Germinal center (tissue), 1 donor: Measurements from ENCODE around the gene EIF5A.

Source experiments
- DNase-seq: peaks from one replicate; pipeline ENCODE4 v3.0.0; 2012; ENCODE audit warnings: mixed read lengths, low spot score

EIF5A gene

DNA sequence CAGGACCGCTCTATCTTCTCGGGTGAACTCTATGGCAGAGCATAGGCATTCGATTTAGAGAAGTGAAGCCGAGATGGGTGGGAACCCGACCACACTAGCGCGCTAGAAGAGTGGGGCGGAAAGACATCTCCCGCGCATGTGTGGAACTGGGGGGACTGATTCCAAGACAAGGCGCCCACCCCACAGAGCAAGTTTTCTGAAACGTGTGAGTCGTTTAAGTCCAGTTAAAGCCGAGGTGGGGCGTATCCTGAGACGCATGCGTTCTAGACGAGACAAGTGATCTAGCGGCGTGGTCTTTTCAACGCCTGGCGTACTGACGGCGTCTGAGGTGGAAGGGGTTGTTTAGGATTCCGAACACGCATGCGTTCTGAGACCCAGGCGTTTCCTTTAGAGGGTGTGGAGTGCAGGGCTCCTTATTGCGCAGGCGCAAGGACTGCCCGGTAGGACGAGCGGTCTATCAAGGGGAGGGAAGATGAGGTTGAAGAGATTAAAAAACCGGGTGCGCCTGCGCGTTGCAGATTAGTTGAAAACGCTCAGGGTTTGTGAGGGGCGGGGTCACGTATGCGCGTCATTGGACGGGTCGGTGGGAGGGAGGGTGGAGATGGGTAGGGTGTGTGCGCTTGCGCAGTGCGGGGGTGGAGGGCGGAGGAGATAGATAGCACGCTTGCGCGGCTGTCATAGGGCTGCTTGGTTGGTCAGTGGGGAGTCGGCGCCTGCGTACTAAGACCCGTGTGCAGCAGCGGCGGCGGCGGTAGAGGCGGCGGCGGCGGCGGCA is at the start of gene EIF5A:
Gene EIF5A (plus strand): TSS at position 718 of the 775 bp plus-strand sequence. CDS start 2,008 bp downstream, outside the sequence.
- peak; percentile 99 for DNase-seq

DNA sequence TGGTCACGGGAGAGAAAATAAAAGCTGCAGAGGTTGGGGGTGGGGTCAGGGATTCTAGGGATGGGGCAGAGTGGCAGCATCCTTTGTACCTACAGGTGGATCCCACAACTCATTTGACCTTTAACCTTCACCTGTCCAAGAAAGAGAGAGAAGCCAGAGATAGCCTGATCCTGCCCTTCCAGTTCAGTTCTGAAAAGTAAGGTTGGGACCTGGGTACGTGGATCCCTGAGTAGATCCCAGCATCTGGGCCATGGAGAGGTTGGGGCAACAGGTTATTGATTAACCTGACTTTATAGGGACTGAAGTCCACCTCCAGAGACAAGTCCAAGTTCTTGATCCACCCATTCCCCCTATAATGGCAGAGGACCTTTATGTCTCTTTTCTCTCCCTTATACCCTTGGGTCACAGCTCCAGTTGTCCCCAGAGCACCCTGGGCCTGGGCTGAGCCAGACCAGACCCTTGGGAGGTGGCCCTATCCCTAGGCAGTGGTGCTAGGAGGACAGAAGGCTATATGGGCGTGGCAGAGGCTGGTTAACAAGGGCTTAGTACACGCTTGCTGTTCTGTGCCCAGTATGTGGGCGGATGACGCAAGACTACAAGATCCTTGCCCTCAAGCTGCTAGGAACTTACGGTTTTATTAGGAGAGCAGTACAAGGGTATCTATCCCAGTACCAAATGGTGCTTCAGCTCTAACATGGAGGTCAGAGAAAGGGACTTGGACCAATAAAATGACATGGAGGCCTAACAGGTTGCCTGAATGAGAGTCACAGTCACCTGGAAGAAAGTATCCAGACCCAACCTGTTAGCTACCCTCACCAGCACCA is 48.5 kb upstream of the EIF5A start:
- DNase-seq, result no peak

DNA sequence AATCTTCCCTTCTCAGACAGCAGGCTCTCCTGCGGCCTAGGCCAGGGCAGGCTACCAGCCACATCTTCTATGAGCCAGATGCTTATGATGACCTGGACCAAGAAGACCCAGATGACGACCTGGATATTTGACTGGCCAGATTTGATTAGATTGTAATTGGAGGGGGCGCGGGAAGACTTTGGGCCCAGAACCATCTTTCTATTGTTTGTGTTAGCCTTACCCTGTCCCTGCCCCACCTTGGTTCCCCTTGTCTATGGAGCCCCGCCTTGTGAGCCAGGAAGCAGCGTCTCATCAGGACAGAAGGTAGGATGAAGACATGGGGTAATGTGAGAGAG is 47.9 kb upstream of the EIF5A start:
- DNase-seq, result no peak

DNA sequence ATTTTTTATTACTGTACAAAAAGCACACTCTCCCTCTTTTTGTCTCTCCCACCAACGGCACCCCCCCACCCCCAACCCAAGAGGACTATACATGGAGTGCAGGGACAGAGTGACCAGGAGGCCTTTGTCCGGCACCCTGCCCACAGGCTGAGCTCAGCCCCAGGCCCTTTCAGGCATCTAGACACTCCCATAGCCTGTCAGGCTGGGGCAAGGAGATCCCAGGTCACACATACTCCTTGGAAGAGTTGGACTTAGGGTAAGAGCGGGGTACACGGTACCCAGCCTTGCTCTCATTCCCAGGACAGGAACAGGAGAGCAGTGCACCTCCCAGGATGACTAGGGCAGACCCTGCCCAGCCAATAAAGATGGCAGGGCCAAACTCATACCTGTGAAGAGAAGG is 47.3 kb upstream of the EIF5A start:
- DNase-seq, result no peak

DNA sequence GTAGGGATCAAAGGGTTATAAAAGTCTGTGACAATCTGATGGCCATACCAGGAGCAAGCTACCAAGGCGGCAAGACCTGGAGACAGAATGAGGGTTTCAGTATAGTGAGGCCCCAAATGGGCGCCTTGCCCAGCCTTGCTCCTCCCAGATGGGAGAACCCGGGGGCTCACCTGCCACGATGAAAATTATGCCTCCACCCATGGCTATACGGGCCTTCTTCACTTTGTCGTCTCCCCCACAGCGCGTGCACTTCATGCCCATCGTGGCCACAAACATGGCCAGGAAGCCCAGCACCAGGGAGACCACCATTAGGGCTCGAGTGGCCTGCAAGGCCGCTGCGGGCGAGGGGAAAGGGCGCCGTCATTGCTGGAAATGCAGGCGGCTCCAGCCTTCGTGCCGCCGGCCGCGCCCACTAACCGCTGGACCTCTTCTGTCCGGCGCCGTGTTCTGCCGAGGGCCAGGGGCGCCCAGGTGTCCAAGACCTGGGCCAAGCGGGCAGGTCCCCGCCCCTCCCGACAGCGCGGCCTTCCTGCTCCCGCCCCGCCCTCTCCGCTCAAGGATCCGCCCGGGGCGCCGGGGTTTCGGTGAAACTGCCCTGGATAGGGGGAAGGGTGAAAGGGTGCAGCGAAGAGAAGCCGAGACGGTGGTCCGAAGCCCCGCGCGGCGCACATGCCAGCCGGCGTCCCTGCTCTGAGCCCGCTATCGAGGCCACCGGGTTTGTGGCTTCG is 46.6 kb upstream of the EIF5A start:
- DNase-seq, result no peak

DNA sequence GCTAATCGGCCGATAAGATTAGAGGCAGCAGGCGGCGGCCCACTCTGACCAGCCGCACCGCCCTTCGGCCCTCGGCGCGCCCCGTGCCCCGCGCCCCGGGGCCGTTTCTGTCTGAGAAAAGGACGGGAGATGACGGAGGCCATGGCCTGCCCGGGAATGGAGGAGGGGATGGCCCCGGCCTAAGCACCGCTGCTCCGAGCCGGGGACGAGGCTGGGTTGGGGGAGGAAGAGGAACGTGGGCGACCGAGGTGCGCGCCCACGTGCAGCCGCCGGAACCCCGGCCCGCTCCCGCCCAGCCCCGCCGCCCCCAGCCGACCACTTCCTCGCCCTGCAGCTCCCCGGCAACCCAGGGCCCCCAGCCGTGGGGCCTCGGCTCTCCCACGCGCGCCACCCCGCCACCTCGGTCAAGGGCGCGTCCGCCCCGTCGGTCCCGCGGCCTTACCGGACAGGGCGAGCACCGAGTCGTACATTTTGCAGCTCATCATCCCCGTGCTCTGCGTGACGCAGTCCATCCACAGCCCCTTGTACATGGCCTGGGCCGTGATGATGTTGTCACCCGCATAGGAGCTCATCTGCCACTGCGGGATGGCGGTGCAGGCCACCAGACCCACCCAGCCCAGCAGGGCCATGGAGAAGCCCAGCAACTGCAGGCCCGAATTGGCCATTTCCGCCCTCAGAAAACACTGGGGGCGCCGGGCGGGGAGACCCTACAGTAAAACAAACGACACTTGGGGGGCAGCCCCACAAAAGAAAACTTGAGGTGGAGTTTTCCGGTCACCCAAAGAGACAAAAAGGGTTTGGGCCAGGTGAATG is 45.8 kb upstream of the EIF5A start:
- peak; percentile 36 for DNase-seq

DNA sequence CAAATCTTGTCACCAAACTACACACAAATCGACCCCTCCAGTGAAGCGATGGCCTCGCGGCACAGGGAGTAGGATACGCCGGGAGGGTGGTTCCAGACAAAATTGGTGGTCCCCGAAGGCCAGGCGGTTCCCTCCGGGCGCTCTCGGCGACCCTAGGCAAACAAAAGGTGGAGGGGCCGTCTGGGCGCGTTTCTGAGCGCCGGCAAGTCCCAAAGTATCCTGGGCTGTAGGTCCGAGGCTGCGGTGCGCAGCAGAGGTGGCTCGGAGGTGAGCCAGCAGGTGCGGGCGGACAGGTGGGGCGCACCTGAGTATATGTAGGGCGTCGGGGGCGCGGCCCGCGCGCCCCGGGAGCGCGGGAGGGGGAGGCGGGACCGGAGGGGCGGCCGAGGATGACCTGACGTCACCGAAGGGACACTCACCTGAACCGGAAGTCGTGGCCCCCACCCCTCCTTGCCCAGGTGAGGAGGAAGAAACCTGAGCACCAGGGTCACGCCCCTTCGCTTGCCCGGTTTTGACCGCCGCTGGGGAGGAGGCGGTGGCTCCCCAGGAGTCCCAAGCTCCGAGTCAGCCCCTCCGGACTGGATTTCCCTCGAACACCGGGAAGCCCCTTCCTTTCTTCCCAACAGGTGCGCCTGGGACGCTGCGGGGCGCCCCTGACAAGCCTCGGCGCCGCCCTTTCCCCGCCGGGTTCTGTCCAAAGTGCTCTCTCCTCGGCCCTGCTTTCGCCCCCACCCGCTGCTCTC is 45.1 kb upstream of the EIF5A start, which contains the start of gene CLDN7:
Gene CLDN7 (minus strand): TSS at position 287 of the 743 bp plus-strand sequence. CDS start 435 bp downstream, outside the sequence.
- no peak for DNase-seq

DNA sequence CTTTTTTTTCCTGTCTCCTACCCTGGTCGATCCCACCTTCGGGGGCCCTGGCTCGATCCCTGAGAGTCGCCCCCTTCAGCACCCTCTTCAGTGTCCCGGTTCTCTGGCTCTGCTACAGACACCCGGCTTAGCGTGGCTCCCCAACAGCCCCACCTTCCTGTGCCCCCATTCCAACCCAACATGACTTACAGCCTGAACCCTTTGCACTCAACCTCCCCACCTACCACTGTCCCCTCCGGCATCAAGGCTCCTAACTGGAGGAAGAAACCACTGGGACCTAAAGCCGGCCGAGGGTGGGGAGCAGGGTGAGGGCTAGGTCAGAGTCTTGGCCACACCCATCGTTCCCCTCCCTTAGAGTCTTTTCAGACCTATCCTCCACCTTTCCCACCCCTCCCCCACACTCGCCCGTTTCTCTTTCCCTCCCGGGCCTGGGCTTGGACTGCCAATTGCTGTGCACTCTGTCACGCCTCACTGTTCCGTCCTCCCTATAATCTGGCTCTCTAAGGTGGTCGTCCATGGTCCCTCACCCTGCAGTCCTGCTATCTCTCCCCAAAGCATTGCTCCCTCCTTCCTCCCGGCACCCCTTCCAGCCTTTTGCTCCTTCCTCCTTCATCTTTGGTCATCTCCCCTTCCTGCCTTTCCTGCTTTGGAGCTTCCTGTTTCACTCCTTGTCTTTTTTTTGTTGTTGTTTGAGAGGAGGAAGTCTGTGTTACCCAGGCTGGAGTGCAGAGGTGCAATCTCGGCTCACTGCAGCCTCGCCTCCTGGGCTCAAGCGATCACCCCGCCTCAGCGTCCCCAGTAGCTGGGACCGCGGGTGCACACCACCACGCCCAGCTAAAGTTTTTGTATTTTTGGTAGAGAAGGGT is 44.3 kb upstream of the EIF5A start:
- peak; percentile 18 for DNase-seq

DNA sequence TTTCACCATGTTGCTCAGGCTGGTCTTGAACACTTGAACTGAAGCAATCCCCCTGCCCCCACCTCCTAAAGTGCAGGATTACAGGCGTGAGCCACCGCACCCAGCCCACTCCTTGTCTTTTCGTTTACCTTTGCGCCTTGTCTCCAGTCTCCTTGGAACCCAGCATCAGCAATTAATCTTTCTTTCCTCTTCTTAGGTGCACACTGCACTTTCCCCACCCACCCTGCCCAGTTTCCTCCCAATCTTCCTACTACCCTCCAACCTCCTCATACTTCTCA is 43.7 kb upstream of the EIF5A start:
- no peak for DNase-seq

DNA sequence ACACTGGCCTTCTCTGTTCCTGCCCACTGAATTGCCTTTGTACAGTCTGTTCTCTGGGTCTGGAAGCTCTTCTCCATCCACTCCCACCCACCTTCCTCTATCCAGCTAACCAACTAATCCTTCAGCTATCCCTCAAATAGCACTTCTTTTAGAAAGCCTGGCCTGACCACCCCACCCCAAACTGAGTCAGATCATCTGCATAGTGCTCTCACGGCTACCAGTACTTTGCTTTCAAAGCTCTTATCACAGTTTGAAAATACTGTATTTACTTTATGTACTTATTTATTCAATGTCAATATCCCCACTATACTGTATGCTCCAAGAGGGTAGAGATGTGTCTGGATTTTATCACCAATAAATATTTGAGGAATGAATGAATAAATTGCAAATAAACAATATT is 40.6 kb upstream of the EIF5A start:
- no peak for DNase-seq

DNA sequence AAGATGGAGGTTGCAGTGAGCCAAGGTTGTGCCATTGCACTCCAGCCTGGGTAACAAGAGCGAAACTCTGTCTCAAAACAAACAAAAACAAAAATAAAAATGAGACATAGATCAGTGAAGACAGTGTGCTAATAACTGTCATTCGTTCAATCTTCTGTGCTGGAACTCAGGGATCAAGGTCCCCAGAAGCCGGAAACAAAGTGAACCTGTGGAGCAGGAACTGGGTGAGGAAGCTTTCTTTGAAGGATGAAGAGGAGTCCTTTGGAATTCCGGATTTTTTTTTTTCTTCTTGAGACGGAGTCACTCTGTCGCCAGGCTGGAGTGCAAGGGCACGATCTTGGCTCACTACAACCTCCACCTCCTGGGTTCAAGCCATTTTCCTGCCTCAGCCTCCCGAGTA is 28.0 kb upstream of the EIF5A start:
- DNase-seq, result no peak

DNA sequence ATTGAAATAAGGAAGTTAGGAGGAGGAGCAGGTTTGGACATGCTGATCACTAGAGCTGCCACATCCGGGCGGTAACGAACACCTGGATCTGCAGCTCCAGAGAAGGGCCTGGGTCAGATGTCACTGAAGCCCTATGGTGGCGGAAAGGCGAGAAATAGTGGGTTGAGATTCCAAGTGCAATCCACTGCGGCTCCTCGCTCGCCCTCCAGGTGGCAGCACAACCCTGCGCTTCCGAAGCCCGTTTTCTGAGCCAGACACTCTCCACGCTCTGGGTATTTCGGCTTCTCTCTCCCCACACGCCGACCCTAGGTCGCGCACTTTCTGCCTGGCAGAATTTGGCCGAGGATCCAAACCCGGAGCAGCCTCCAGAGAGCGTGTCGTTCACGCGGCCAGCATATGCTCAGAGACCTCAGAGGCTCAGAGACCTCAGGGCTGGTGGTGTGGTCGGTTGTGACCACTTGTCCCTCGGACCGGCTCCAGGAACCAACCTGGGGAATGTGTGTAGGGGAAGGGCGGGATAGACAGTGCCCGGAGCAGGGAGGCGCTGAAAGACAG is 26.8 kb upstream of the EIF5A start:
- DNase-seq, result peak; percentile 87

DNA sequence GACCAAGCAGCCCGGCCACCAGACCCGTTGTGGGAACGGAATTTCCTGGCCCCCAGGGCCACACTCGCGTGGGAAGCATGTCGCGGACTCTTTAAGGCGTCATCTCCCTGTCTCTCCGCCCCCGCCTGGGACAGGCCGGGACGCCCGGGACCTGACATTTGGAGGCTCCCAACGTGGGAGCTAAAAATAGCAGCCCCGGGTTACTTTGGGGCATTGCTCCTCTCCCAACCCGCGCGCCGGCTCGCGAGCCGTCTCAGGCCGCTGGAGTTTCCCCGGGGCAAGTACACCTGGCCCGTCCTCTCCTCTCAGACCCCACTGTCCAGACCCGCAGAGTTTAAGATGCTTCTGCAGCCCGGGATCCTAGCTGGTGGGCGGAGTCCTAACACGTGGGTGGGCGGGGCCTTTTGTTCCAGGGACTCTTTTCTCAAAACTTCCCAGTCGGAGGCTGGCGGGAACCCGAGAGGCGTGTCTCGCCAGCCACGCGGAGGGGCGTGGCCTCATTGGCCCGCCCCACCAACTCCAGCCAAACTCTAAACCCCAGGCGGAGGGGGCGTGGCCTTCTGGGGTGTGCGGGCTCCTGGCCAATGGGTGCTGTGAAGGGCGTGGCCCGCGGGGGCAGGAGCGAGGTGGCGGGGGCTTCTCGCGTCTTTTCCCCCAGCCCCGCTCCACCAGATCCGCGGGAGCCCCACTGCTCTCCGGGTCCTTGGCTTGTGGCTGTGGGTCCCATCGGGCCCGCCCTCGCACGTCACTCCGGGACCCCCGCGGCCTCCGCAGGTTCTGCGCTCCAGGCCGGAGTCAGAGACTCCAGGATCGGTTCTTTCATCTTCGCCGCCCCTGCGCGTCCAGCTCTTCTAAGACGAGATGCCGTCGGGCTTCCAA is 26.1 kb upstream of the EIF5A start, which contains the start of gene SLC2A4:
Gene SLC2A4 (plus strand): TSS at position 645 of the 879 bp plus-strand sequence. CDS start 217 bp downstream, at position 862.
- peak; percentile 95 for DNase-seq

DNA sequence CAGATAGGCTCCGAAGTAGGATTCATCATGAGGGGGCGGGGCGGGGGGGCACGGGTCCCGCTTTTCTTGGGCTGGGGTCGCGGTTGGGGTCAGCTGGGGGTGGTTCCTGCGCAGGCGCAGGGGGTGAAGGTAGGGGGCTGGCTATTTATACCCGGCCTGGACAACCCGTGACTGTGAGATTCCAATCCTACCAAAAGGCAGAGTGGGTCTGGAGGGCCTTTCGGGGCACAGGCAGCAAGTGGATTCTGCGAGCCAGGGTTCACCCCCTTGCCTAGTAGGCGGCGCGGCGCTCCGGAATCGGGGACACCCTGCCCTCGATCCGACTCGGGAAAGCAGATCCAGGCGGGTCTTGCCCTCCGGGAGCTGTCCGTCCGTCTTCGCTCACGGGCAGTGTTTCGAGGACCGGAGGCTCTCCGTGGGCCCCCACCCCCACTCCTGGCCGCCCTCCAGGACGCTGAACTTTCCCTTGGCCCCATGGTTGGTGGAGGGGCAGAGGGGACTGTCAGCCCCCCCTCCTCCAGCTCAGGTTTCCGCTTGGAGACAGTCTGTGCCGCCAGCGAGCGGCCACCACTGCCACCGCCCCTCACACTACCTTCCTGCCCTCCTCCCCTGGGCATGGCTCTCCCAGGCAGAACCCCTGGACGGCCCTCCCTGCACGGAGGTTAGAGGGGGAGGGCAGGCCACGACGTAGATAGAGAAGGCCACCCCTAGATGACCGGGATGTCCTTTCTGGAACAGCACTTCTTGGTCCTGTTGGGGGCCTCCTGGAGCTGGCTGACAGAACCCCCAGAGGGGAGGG is 25.3 kb upstream of the EIF5A start:
- DNase-seq, result no peak

DNA sequence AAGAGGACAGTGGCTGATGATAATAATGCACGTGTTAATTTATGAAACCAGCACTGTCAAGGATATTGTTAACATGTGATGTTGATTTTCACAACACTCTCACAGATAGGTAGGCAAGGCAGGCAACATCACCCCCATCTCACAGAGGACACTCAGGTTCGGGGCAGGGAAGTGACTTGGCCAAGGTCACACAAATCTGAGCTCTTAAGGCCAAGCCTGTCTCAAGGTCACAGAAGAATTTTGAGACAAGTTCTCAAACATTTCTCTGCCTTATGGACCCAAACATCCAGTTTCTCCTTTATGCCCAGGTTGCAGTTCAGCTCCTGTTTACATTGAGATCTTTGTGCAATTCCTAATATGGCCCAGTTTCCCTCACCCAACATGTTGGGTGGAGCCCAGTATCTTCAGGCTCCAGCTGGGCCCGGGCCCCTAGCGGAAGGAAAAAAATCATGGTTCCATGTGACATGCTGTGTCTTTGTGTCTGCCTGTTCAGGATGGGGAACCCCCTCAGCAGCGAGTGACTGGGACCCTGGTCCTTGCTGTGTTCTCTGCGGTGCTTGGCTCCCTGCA is 24.6 kb upstream of the EIF5A start:
- no peak for DNase-seq

DNA sequence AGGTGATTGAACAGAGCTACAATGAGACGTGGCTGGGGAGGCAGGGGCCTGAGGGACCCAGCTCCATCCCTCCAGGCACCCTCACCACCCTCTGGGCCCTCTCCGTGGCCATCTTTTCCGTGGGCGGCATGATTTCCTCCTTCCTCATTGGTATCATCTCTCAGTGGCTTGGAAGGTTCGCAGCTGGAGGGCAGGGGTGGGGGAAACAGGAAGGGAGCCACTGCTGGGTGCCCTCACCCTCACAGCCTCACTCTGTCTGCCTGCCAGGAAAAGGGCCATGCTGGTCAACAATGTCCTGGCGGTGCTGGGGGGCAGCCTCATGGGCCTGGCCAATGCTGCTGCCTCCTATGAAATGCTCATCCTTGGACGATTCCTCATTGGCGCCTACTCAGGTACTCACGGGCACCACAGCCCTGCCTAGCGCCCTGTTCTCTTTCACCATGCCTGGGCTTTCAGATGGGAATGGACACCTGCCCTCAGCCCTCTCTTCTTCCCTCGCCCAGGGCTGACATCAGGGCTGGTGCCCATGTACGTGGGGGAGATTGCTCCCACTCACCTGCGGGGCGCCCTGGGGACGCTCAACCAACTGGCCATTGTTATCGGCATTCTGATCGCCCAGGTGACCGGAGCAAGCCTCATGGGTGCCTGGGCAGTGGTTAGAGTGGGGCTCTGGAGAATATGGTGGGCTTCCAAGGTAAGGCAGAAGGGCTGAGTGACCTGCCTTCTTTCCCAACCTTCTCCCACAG is 23.8 kb upstream of the EIF5A start:
- no peak for DNase-seq

DNA sequence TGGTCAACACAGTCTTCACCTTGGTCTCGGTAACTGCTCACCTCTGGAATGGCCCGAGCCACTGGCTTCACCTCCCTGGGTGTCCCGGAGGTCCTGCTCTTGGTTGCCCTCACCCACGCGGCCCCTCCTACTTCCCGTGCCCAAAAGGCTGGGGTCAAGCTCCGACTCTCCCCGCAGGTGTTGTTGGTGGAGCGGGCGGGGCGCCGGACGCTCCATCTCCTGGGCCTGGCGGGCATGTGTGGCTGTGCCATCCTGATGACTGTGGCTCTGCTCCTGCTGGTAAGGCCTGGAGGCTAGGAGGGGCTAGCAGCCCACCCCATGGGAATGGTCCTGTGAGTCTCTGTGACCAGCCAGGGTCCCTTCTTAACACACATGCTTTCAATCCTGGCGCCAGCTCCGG is 22.5 kb upstream of the EIF5A start:
- DNase-seq, result no peak
